Mesendoderm (in vitro differentiated cells): Measurements from ENCODE around the gene TNFRSF12A. TPM values are rescaled to one million over a fixed set of nuclear protein-coding genes. Genes with fewer than 3 reads are reported as not detected.

Experiments
- DNase-seq: peaks from one replicate; pipeline ENCODE4 v3.0.0; 2013
- H2AK5ac ChIP-seq: 2 replicates; pipeline ENCODE4 v1.6.1; 2013; ENCODE audit warnings: low read length, inconsistent platforms
- H2BK120ac ChIP-seq: 2 replicates; pipeline ENCODE4 v1.6.1; 2013; ENCODE audit warnings: low read depth, mild to moderate bottlenecking, low read length, moderate library complexity, mixed read lengths
- H2BK15ac ChIP-seq: replicated peaks from 2 replicates; pipeline ENCODE4 v1.6.1; 2013; ENCODE audit warnings: low read depth, mild to moderate bottlenecking, moderate library complexity
- H2BK5ac ChIP-seq: 2 replicates; pipeline ENCODE4 v1.6.1; 2013; ENCODE audit warnings: low read length, inconsistent platforms
- H3K18ac ChIP-seq: 2 replicates; pipeline ENCODE4 v1.6.1; 2013; ENCODE audit warnings: mild to moderate bottlenecking, low read length, mixed read lengths
- H3K23ac ChIP-seq: one replicate; pipeline ENCODE4 v1.6.1; 2013; ENCODE audit warnings: low read length
- H3K27ac ChIP-seq: 2 replicates; pipeline ENCODE4 v1.5.1; 2013; ENCODE audit warnings: low read depth, mild to moderate bottlenecking, inconsistent platforms, low read length, moderate library complexity
- H3K27me3 ChIP-seq: 2 replicates; pipeline ENCODE4 v1.6.1; 2013; ENCODE audit warnings: low read length, control low read depth, mild to moderate bottlenecking, inconsistent platforms; ENCODE audit not compliant: insufficient read depth, poor library complexity
- H3K36me3 ChIP-seq: 2 replicates; pipeline ENCODE4 v1.6.1; 2013; ENCODE audit warnings: low read length, inconsistent platforms; ENCODE audit not compliant: control insufficient read depth, insufficient read depth
- H3K4ac ChIP-seq: one replicate; pipeline ENCODE4 v1.6.1; 2013; ENCODE audit warnings: low read depth, mild to moderate bottlenecking, low read length, moderate library complexity
- H3K4me1 ChIP-seq: 2 replicates; pipeline ENCODE4 v1.6.1; 2013; ENCODE audit warnings: low read depth, low read length, inconsistent platforms; ENCODE audit not compliant: control insufficient read depth
- H3K4me2 ChIP-seq: 2 replicates; pipeline ENCODE4 v1.6.1; 2013; ENCODE audit warnings: low read length
- H3K4me3 ChIP-seq: 2 replicates; pipeline ENCODE4 v1.5.1; 2013; ENCODE audit warnings: mild to moderate bottlenecking, low read length
- H3K56ac ChIP-seq: one replicate; pipeline ENCODE4 v1.6.1; 2013; ENCODE audit warnings: low read length
- H3K79me1 ChIP-seq: 2 replicates; pipeline ENCODE4 v1.6.1; 2013; ENCODE audit warnings: low read length, inconsistent platforms
- H3K79me2 ChIP-seq: 2 replicates; pipeline ENCODE4 v1.6.1; 2013; ENCODE audit warnings: mild to moderate bottlenecking, low read length; ENCODE audit not compliant: control insufficient read depth, insufficient read depth
- H3K9ac ChIP-seq: 2 replicates; pipeline ENCODE4 v1.6.1; 2013; ENCODE audit warnings: low read length, inconsistent platforms
- H4K5ac ChIP-seq: one replicate; pipeline ENCODE4 v1.6.1; 2013; ENCODE audit warnings: low read length
- H4K8ac ChIP-seq: one replicate; pipeline ENCODE4 v1.6.1; 2013; ENCODE audit warnings: low read depth, mild to moderate bottlenecking, control low read depth, low read length, moderate library complexity
- WGBS: extraction: QIAGEN DNeasy Blood & Tissue Kit; methylation state at CpG from one replicate; pipeline ENCODE4 v1.1.7; 2013; ENCODE audit warnings: low lambda C conversion rate, missing lambda C conversion rate; ENCODE audit not compliant: insufficient coverage; ENCODE audit errors: extremely low coverage; 5-methylcytosine and 5-hydroxymethylcytosine counted together
- polyA plus RNA-seq, 2 experiments: library from polyadenylated mRNA; stranded (reverse); fragments of 200-250 nt; gene quantifications; one replicate each; pipeline ENCODE4 v1.2.3, GENCODE V29; 2013

TNFRSF12A gene, protein sequence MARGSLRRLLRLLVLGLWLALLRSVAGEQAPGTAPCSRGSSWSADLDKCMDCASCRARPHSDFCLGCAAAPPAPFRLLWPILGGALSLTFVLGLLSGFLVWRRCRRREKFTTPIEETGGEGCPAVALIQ
- 126 TPM for polyA plus RNA-seq (2013, experiment 1 of 2)
- polyA plus RNA-seq (2013, experiment 2 of 2) = 126 TPM

DNA sequence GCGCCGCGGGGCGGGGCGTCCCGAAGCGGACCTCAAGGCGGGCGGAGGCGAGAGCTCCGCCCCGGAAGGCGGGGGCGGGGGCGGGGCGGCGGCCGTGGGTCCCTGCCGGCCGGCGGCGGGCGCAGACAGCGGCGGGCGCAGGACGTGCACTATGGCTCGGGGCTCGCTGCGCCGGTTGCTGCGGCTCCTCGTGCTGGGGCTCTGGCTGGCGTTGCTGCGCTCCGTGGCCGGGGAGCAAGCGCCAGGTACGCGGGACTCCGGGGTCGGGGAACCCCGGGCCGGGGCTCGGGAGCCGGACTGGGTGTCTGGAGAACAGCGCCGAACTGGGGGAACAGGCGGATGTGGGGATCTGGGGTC lies at the start of gene TNFRSF12A:
Gene TNFRSF12A, plus strand, starts transcription at position 122 of the 357 bp plus-strand sequence. Its CDS starts 30 bp downstream, at position 152.
- DNase-seq = peak; percentile 91
- no CpG with 5 or more reads among the region's 49 CpGs for WGBS

DNA sequence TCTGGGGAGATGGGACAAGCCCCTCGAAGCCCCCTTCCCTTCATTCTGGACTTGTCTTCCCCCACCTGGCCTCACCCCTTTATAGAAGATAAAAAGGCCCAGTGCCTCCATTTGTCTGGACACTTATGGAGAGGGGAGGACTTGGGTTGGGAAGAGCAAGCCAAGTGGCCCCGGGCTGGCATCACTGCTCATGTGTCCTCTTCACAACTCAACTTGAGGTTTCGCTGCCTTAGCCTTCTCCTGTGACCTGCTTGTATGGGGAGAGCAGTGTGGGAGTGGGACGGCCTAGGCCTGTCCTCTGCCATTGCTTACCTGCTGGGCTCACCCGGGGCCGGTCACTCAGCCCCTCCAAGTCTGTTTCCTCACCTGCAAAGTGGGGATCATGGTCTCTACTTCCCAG lies 49.6 kb upstream of the TNFRSF12A start:
- Histone ChIP-seq H3K4ac (no peak overlapping the region), H3K4me1 (no peaks in the 10 kb centered on the region), H3K18ac (no peak overlapping the region), H3K79me2 (peaks cover 4% of the 10 kb centered on the region), H4K8ac (no peak overlapping the region), H2BK15ac (no peak overlapping the region), H3K4me2 (peak overlapping the region; percentile 85), H3K27me3 (no peaks in the 10 kb centered on the region), H3K27ac (no peak overlapping the region), H2BK120ac (no peak overlapping the region), H3K79me1 (peaks cover 4% of the 10 kb centered on the region), H3K36me3 (peaks cover 4% of the 10 kb centered on the region), H4K5ac (no peak overlapping the region), H3K23ac (peak overlapping the region; percentile 48), H3K56ac (peak overlapping the region; percentile 87), H2AK5ac (no peak overlapping the region), H3K9ac (peak overlapping the region; percentile 92), H3K4me3 (no peak overlapping the region), H2BK5ac (no peak overlapping the region)
- WGBS = no CpG with 5 or more reads among the region's 6 CpGs
- DNase-seq = peak; percentile 23

More for the DNA sequence above, at the start of gene TNFRSF12A:
- H4K8ac ChIP-seq = peak within 1 kb of the TSS; percentile 31
- H3K23ac ChIP-seq = no peak within 1 kb of the TSS
- H3K18ac ChIP-seq = peak within 1 kb of the TSS; percentile 88
- peak within 1 kb of the TSS; percentile 88 for H2BK5ac ChIP-seq
- H3K4me2 ChIP-seq = peak within 1 kb of the TSS; percentile 83
- peak within 1 kb of the TSS; percentile 21 for H2BK120ac ChIP-seq
- H2BK15ac ChIP-seq = no peak within 1 kb of the TSS
- H2AK5ac ChIP-seq = no peak within 1 kb of the TSS
- no peak within 1 kb of the TSS for H4K5ac ChIP-seq
- no peaks in the 10 kb centered on the region for H3K27me3 ChIP-seq
- H3K56ac ChIP-seq = peak within 1 kb of the TSS; percentile 97
- peaks cover 12% of the 10 kb centered on the region for H3K4me1 ChIP-seq
- peak within 1 kb of the TSS; percentile 98 for H3K27ac ChIP-seq
- peaks cover 21% of the 10 kb centered on the region for H3K79me2 ChIP-seq
- no peaks in the 10 kb centered on the region for H3K36me3 ChIP-seq
- H3K4ac ChIP-seq = peak within 1 kb of the TSS; percentile 48
- peak within 1 kb of the TSS; percentile 87 for H3K9ac ChIP-seq
- H3K4me3 ChIP-seq = peak within 1 kb of the TSS; percentile 88
- H3K79me1 ChIP-seq = peaks cover 8% of the 10 kb centered on the region

DNA sequence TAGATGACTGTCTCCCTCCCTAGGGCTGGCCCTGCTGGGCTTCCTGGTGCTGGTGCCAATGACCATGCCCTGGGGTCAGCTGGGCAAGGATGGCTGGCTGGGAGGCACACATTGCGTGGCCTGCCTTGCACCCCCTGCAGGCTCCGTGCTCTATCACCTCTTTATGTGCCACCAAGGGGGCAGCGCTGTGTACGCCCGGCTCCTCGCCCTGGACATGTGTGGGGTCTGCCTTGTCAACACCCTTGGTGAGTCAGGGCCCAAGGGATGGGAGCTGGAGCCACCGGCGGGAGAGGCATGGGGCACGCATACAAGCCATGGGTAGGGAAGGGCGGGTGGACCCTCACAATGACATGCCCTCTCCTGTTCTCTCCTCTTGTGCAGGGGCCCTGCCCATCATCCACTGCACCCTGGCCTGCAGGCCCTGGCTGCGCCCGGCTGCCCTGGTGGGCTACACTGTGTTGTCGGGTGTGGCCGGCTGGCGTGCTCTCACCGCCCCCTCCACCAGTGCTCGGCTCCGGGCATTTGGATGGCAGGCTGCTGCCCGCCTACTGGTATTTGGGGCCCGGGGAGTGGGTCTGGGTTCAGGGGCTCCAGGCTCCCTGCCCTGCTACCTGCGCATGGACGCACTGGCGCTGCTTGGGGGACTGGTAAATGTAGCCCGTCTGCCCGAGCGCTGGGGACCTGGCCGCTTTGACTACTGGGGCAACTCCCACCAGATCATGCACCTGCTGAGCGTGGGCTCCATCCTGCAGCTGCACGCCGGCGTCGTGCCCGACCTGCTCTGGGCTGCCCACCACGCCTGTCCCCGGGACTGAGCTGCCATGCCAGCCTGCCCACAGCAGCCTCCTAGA lies 48.8 kb upstream of the TNFRSF12A start:
- no peak overlapping the region for H4K8ac ChIP-seq
- H2BK120ac ChIP-seq = no peak overlapping the region
- H2AK5ac ChIP-seq = no peak overlapping the region
- H3K9ac ChIP-seq = peak overlapping the region; percentile 92
- peaks cover 4% of the 10 kb centered on the region for H3K79me1 ChIP-seq
- H3K56ac ChIP-seq = no peak overlapping the region
- H3K4me2 ChIP-seq = no peak overlapping the region
- no peak overlapping the region for H3K23ac ChIP-seq
- no peaks in the 10 kb centered on the region for H3K4me1 ChIP-seq
- no peak overlapping the region for H4K5ac ChIP-seq
- peaks cover 6% of the 10 kb centered on the region for H3K36me3 ChIP-seq
- H3K4me3 ChIP-seq = no peak overlapping the region
- H2BK5ac ChIP-seq = no peak overlapping the region
- H3K27me3 ChIP-seq = no peaks in the 10 kb centered on the region
- H2BK15ac ChIP-seq = no peak overlapping the region
- no peak overlapping the region for H3K4ac ChIP-seq
- H3K79me2 ChIP-seq = peaks cover 4% of the 10 kb centered on the region
- no peak overlapping the region for H3K27ac ChIP-seq
- no peak overlapping the region for H3K18ac ChIP-seq
- DNase-seq = no peak
- no CpG with 5 or more reads among the region's 35 CpGs for WGBS

GRCh38 chr16:2971985-2972784 lies 48.0 kb upstream of the TNFRSF12A start:
- Histone ChIP-seq H3K79me2 (peaks cover 4% of the 10 kb centered on the region), H3K4me2 (no peak overlapping the region), H2AK5ac (no peak overlapping the region), H3K27ac (no peak overlapping the region), H4K5ac (no peak overlapping the region), H3K56ac (no peak overlapping the region), H2BK120ac (no peak overlapping the region), H4K8ac (no peak overlapping the region), H3K36me3 (peaks cover 7% of the 10 kb centered on the region), H3K9ac (no peak overlapping the region), H3K27me3 (no peaks in the 10 kb centered on the region), H3K4me3 (no peak overlapping the region), H3K18ac (no peak overlapping the region), H3K23ac (no peak overlapping the region), H3K79me1 (peaks cover 4% of the 10 kb centered on the region), H2BK5ac (no peak overlapping the region), H2BK15ac (no peak overlapping the region), H3K4me1 (no peaks in the 10 kb centered on the region), H3K4ac (no peak overlapping the region)
- WGBS = no CpG with 5 or more reads among the region's 15 CpGs
- DNase-seq = no peak

- WGBS = no CpG with 5 or more reads among the region's 5 CpGs
- no peak overlapping the region for H3K23ac ChIP-seq
- H3K4me1 ChIP-seq = no peaks in the 10 kb centered on the region
- no peaks in the 10 kb centered on the region for H3K27me3 ChIP-seq
- no peak overlapping the region for H4K8ac ChIP-seq
- no peak overlapping the region for H3K9ac ChIP-seq
- H3K4me2 ChIP-seq = no peak overlapping the region
- H3K56ac ChIP-seq = no peak overlapping the region
- no peak overlapping the region for H2AK5ac ChIP-seq
- H2BK120ac ChIP-seq = no peak overlapping the region
- H3K79me2 ChIP-seq = peaks cover 6% of the 10 kb centered on the region
- H2BK5ac ChIP-seq = no peak overlapping the region
- no peak overlapping the region for H3K4ac ChIP-seq
- H3K27ac ChIP-seq = no peak overlapping the region
- no peak overlapping the region for H3K4me3 ChIP-seq
- no peak overlapping the region for H3K18ac ChIP-seq
- peaks cover 7% of the 10 kb centered on the region for H3K79me1 ChIP-seq
- H2BK15ac ChIP-seq = no peak overlapping the region
- peaks cover 10% of the 10 kb centered on the region for H3K36me3 ChIP-seq
- H4K5ac ChIP-seq = no peak overlapping the region
- no peak for DNase-seq
Measured at GRCh38 chr16:2973093-2973492, 47.1 kb upstream of the TNFRSF12A start.
